ENCODE results near the gene RALBP1.

- no peak for TF ChIP-seq CTCF (IDR thresholded peaks at IDR 0.05)
- TF ChIP-seq POLR2A (IDR thresholded peaks at IDR 0.05), result no peak
These were observed 99.3 kb downstream of the RALBP1 start for GRCh38 chr18:9574473-9575115.
